GM12801 (cell line): Measurements from ENCODE around the gene GBX1.

Experiments
- CTCF ChIP-seq: IDR thresholded peaks from one replicate; pipeline ENCODE4 v1.5.1; 2011; ENCODE audit warnings: control low read depth; ENCODE audit not compliant: insufficient read length; ENCODE audit errors: extremely low read depth

Gene GBX1

GRCh38 chr7:151141311-151141854 is 26.1 kb downstream of the GBX1 start:
- TF ChIP-seq CTCF = no peak

DNA sequence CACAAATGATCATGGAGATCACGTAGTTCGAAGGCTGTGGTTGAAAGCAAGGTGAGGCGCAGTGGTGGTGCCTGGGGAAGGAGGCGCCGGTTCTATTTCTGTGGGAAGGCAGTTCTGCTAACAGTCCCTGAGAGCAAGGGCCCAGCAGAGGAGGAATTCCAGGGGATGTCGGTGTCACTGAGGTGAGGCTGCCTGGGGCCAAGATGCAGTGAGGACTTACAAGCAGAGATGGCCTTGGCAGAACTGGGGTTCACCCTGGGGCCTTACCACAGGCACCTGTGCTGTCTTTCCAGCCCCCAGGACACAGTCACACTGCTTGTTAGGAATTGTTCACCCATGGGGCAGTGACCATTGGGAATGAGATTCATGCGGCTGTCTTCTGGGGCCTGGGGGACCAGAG is 26.7 kb downstream of the GBX1 start:
- no peak for TF ChIP-seq CTCF

DNA sequence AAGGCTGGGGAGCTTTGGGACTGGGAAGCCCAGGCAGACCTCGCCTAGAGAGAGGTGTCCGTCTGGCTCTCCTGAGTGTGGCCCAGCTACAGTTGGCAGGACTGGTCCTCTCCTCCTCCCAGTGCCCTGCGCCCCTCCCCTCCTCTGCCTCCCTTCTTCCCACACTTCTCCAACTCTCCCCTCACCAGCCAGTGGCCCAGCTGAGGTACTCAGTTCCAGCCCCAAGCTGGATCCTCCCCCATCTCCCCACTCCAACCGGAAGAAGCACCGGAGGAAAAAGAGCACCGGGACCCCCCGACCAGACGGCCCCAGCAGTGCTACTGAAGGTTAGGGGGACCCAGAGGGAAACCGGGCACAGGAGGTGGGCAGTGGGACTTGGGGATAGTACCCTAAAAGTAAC is 27.7 kb downstream of the GBX1 start:
- TF ChIP-seq CTCF = no peak

DNA sequence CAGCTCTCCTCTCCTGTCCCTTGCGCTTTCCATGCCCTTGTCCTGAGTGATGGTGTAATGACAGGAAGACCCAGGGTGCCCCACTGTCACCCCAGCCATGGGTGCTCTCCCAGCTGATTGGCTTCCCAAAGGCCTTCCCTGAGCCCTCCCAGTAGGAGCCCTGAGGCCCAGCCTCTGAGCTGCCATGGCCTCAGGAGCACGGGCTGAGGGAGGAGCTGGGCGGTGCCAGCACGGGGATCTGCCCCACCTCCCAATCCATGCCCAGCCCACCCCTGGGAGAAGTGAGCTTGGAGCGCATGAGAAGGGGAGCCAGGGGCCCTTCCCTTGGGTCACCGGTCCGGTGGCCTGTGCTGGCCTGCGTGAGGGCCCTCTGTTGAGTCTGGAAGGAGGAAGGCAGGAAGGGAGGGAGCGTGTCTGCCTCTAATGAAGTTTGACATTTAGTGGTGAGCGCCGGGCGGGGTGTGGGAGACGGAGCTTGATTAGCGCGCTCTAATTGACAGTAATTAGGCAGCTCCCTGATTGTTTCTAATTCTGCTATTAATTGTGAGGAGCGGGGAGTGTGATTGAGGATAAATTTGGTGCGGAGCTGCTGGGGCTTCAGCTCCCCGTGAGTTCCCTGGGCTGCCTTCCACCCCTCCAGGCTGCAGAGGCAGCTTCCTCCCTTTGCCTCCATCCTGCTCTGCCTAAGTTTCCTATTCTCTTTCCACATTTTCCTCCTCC is 28.3 kb downstream of the GBX1 start:
- TF ChIP-seq CTCF = no peak

GRCh38 chr7:151138153-151138851 is 29.2 kb downstream of the GBX1 start:
- no peak for TF ChIP-seq CTCF

GRCh38 chr7:151137791-151138152 is 29.7 kb downstream of the GBX1 start:
- no peak for TF ChIP-seq CTCF

DNA sequence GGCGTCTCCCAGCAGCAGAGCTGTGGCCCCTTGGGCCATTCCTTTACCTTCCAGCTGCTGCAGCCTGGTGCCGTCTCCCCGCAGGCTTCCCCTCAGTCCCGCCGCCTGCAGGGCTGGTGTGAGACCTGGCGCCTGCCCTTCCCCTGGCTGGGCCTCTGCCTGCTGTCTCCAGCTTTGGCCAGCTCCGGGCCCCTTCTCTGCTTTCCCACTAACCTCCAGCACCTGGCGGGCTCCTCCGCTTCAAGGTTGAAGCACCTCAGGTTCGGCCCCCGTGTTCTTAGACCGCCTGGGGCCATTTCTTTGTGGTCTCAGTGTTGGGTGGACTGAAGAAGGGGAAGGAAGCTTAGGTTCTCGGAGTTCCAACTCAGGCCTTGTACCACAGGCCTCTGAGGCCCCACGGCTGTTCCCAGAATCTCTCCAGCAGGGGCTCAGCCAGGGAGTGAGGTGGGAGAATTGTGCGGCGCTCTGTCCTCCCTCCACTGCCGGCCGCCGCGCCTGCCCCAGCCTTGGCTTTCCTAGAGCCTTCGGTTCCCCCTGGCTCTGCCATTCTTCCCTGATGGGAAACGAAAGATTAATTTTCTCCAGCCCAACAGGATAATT is 30.3 kb downstream of the GBX1 start:
- TF ChIP-seq CTCF = no peak
